PFSK-1 (cell line): Measurements from ENCODE around the gene HSPB2.

Experiments
- POLR2AphosphoS5 ChIP-seq: IDR thresholded peaks from 2 replicates; pipeline ENCODE4 v1.6.1; 2012; ENCODE audit warnings: low read depth, mild to moderate bottlenecking, control low read depth, low read length, moderate library complexity
- SIN3A ChIP-seq: IDR thresholded peaks from 2 replicates; pipeline ENCODE4 v1.6.1; 2012; ENCODE audit warnings: mild to moderate bottlenecking, low read length, moderate library complexity, borderline replicate concordance; ENCODE audit not compliant: insufficient read depth
- TAF1 ChIP-seq: IDR thresholded peaks from 2 replicates; pipeline ENCODE4 v1.6.1; 2012; ENCODE audit warnings: low read length, control low read depth, borderline replicate concordance; ENCODE audit not compliant: insufficient read depth
- TF ChIP-seq, protein P1 (sequence below), 2 experiments: IDR thresholded peaks; 2 replicates each; pipeline versions ENCODE4 v1.6.1 to v1.8.0; 2011 to 2012; ENCODE audit warnings: low read depth in 2 of 2, low read length in 2 of 2, control low read depth in 1 of 2, inconsistent platforms in 1 of 2, mild to moderate bottlenecking in 1 of 2, moderate library complexity in 1 of 2; ENCODE audit not compliant: insufficient read depth in 1 of 2

DNA sequence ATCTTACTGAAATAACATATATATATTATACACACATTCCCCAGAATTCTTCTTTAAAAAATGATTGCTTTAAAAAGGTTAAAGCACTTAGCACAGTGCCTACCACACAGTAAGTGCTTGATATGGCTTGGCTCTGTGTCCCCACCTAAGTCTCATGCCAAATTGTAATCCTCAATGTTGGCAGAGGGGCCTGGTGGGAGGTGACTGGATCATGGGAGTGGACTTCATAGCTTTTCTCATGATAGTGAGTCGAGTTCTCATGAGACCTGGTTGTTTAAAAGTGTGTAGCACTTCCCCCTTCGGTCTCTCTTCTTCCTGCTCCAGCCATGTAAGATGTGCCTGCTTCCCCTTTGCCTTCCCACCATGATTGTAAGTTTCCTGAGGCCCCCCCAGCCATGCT, 7.1 kb upstream of the HSPB2 start:
- no peak for TF ChIP-seq SIN3A
- no peak for TF ChIP-seq TAF1
- TF ChIP-seq, protein P1, sequence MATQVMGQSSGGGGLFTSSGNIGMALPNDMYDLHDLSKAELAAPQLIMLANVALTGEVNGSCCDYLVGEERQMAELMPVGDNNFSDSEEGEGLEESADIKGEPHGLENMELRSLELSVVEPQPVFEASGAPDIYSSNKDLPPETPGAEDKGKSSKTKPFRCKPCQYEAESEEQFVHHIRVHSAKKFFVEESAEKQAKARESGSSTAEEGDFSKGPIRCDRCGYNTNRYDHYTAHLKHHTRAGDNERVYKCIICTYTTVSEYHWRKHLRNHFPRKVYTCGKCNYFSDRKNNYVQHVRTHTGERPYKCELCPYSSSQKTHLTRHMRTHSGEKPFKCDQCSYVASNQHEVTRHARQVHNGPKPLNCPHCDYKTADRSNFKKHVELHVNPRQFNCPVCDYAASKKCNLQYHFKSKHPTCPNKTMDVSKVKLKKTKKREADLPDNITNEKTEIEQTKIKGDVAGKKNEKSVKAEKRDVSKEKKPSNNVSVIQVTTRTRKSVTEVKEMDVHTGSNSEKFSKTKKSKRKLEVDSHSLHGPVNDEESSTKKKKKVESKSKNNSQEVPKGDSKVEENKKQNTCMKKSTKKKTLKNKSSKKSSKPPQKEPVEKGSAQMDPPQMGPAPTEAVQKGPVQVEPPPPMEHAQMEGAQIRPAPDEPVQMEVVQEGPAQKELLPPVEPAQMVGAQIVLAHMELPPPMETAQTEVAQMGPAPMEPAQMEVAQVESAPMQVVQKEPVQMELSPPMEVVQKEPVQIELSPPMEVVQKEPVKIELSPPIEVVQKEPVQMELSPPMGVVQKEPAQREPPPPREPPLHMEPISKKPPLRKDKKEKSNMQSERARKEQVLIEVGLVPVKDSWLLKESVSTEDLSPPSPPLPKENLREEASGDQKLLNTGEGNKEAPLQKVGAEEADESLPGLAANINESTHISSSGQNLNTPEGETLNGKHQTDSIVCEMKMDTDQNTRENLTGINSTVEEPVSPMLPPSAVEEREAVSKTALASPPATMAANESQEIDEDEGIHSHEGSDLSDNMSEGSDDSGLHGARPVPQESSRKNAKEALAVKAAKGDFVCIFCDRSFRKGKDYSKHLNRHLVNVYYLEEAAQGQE (IDR thresholded peaks at IDR 0.05; ENCODE audit: insufficient read depth in 1 of 2, low read depth in 2 of 2, low read length in 2 of 2), result no peak
- no peak for TF ChIP-seq POLR2AphosphoS5
